K562 (cell line): ENCODE results near the gene NSUN2.

Experiments used
- CBX8 ChIP-seq: fragments of 200-600 bp; sonication (generic); IDR thresholded peaks from 2 replicates; pipeline ENCODE4 v1.6.1; 2012; ENCODE audit warnings: borderline replicate concordance, mixed run types, low read depth, mild to moderate bottlenecking, moderate library complexity, mixed read lengths, low read length, control low read depth, inconsistent platforms; ENCODE audit not compliant: poor library complexity, severe bottlenecking; ENCODE audit errors: extremely low read depth
- CEBPB ChIP-seq: fragments of 450-650 bp; IDR thresholded peaks from 2 replicates; pipeline ENCODE4 v1.6.1; 2016; ENCODE audit warnings: missing genetic modification characterization, missing compliant biosample characterization
- EP300 ChIP-seq: IDR thresholded peaks from 2 replicates; pipeline ENCODE4 v1.6.1; 2012; ENCODE audit warnings: low read length, improper control_type of control experiment
- EZH2 ChIP-seq: IDR thresholded peaks from 2 replicates; pipeline ENCODE4 v1.6.1; 2012; ENCODE audit warnings: low read depth, mild to moderate bottlenecking, inconsistent platforms, low read length, borderline replicate concordance
- GABPB1 ChIP-seq: sonication (generic); formaldehyde crosslinking; IDR thresholded peaks from 2 replicates; pipeline ENCODE4 v1.8.0; 2022; ENCODE audit warnings: mild to moderate bottlenecking, missing genetic modification reagents
- ID3 ChIP-seq, 2 experiments: fragments of 250-450 bp in 1 of 2; fragments of 450-650 bp in 1 of 2; sonication (Bioruptor Pico) in 1 of 2; IDR thresholded peaks; 2 replicates each; pipeline versions ENCODE4 v1.6.1 to v1.8.0; 2016 to 2021; ENCODE audit warnings: mild to moderate bottlenecking in 2 of 2, moderate library complexity in 2 of 2, missing compliant biosample characterization in 1 of 2, missing genetic modification characterization in 1 of 2
- IRF2 ChIP-seq: sonication (generic); formaldehyde crosslinking; IDR thresholded peaks from 2 replicates; pipeline ENCODE4 v1.8.1; 2022; ENCODE audit warnings: mild to moderate bottlenecking, missing genetic modification reagents
- SIN3A ChIP-seq, 2 experiments: fragments of 150-350 bp in 1 of 2; IDR thresholded peaks; 2 replicates each; pipeline ENCODE4 v1.6.1; 2011 to 2016; ENCODE audit warnings: borderline replicate concordance in 2 of 2, low read depth in 2 of 2, low read length in 2 of 2, mild to moderate bottlenecking in 2 of 2, moderate library complexity in 2 of 2; ENCODE audit not compliant: control insufficient read depth in 1 of 2
- TAF1 ChIP-seq: IDR thresholded peaks from 2 replicates; pipeline ENCODE4 v1.6.1; 2011; ENCODE audit warnings: mild to moderate bottlenecking, low read length, moderate library complexity; ENCODE audit not compliant: insufficient read depth, control insufficient read depth, severe bottlenecking; ENCODE audit errors: extremely low read depth
- THRA ChIP-seq: fragments of 450-650 bp; IDR thresholded peaks from 2 replicates; pipeline ENCODE4 v1.6.1; 2017; ENCODE audit warnings: mild to moderate bottlenecking, moderate library complexity
- YY1 ChIP-seq, 3 experiments: IDR thresholded peaks; 2 replicates each; pipeline ENCODE4 v1.6.1; 2011; ENCODE audit warnings: low read length in 2 of 3, mild to moderate bottlenecking in 2 of 3, moderate library complexity in 2 of 3, borderline replicate concordance in 1 of 3, control low read depth in 1 of 3, low read depth in 1 of 3; ENCODE audit not compliant: insufficient read depth in 3 of 3, insufficient replicate concordance in 2 of 3, control insufficient read depth in 1 of 3, insufficient read length in 1 of 3; ENCODE audit errors: extremely low read depth in 1 of 3
- ZNF253 ChIP-seq: fragments of 250-450 bp; sonication (Bioruptor Pico); conservative IDR thresholded peaks from 2 replicates; pipeline ENCODE4 v1.6.1; 2021; ENCODE audit warnings: mild to moderate bottlenecking
- ZNF57 ChIP-seq: fragments of 450-650 bp; formaldehyde crosslinking; IDR thresholded peaks from 2 replicates; pipeline ENCODE4 v1.4.0; 2020; ENCODE audit warnings: mild to moderate bottlenecking, moderate library complexity

DNA sequence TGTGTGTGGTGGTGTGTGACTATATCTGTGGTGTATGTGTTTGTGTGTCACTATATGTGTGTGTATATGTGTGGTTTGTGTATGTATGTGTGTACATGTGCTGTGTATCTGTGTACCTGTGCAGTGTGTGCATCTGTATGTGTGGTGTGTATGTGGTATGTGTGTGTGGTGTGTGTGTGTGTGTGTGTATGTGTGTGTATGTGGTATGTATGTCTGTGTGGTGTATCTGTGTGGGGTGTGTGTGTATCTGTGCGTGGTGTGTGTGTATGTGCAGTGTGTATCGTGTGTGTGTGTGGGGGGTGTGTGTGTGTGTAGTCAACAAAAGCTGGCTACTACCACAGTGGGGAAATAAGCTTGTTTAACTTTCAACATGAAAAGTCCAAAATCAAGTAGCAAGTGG lies 48.8 kb upstream of the NSUN2 start:
- TF ChIP-seq CEBPB (tag), result no peak
- no peak for TF ChIP-seq GABPB1
- TF ChIP-seq EP300, result no peak
- no peak for TF ChIP-seq YY1 (IDR thresholded peaks at IDR 0.05; ENCODE audit: borderline replicate concordance in 1 of 3, control insufficient read depth in 1 of 3, extremely low read depth in 1 of 3, insufficient read depth in 3 of 3, insufficient read length in 1 of 3, insufficient replicate concordance in 2 of 3, low read depth in 1 of 3, low read length in 2 of 3)
- no peak for TF ChIP-seq THRA
- no peak for TF ChIP-seq ZNF253 (CRISPR knock-in tag)
- TF ChIP-seq ID3 (CRISPR knock-in tag; IDR thresholded peaks at IDR 0.05), result no peak
- no peak for TF ChIP-seq ID3 (tag; IDR thresholded peaks at IDR 0.05)
- no peak for TF ChIP-seq ZNF57
- no peak for TF ChIP-seq CBX8
- TF ChIP-seq IRF2 (CRISPR knock-in tag), result no peak
- TF ChIP-seq EZH2, result no peak
- TF ChIP-seq SIN3A (IDR thresholded peaks at IDR 0.05; ENCODE audit: borderline replicate concordance in 2 of 2, control insufficient read depth in 1 of 2, low read depth in 2 of 2, low read length in 2 of 2), result no peak
- no peak for TF ChIP-seq TAF1
